HG03469 (cell line): Measurements from ENCODE around the gene ZIC4.

Experiments used
- ATAC-seq: cut with Tn5 transposase; IDR thresholded peaks from one replicate; pipeline ENCODE4 v1.9.1; 2021; ENCODE audit warnings: mild to moderate bottlenecking, moderate library complexity, moderate number of reproducible peaks; ENCODE audit not compliant: unreplicated experiment

The ZIC4 gene

GRCh38 chr3:147418371-147418781 is 12.0 kb upstream of the ZIC4 start:
- no peak for ATAC-seq

- ATAC-seq: no peak
Observed at GRCh38 chr3:147417551-147418295, 11.4 kb upstream of the ZIC4 start.

- ATAC-seq: no peak
Observed at GRCh38 chr3:147416931-147417330, 10.6 kb upstream of the ZIC4 start.

GRCh38 chr3:147415874-147416273 is 9.5 kb upstream of the ZIC4 start:
- no peak for ATAC-seq

- ATAC-seq: no peak
Observed at GRCh38 chr3:147415286-147415685, 8.9 kb upstream of the ZIC4 start.

GRCh38 chr3:147414390-147415138 is 8.2 kb upstream of the ZIC4 start:
- no peak for ATAC-seq

- no peak for ATAC-seq
Observed at GRCh38 chr3:147413686-147414389, 7.5 kb upstream of the ZIC4 start.

- no peak for ATAC-seq
Observed at GRCh38 chr3:147412917-147413685, 6.8 kb upstream of the ZIC4 start.

GRCh38 chr3:147412261-147412916 is 6.0 kb upstream of the ZIC4 start:
- ATAC-seq: no peak

GRCh38 chr3:147411815-147412241 is 5.5 kb upstream of the ZIC4 start:
- no peak for ATAC-seq

- ATAC-seq: no peak
Observed at GRCh38 chr3:147411238-147411814, 5.0 kb upstream of the ZIC4 start.

GRCh38 chr3:147410526-147411237 is 4.3 kb upstream of the ZIC4 start:
- no peak for ATAC-seq

GRCh38 chr3:147410116-147410525 is 3.8 kb upstream of the ZIC4 start:
- no peak for ATAC-seq

- no peak for ATAC-seq
Observed at GRCh38 chr3:147409143-147410115, 3.1 kb upstream of the ZIC4 start, which contains the start of gene ZIC1. Gene ZIC1 (plus strand): TSS chr3:147409365. CDS start chr3:147410113, 748 bp downstream.

GRCh38 chr3:147408188-147409100 is 2.1 kb upstream of the ZIC4 start:
- ATAC-seq: no peak

- no peak for ATAC-seq
Observed at GRCh38 chr3:147407498-147408187, 1.3 kb upstream of the ZIC4 start.
